Measurements from ENCODE around the gene NFATC1.

GRCh38 chr18:79511271-79511670, 115.5 kb downstream of the NFATC1 start:
- TF ChIP-seq POLR2A (IDR thresholded peaks at IDR 0.05) (no peak), POLR2AphosphoS5 (IDR thresholded peaks at IDR 0.05) (no peak), CTCF (IDR thresholded peaks at IDR 0.05) (no peak)
